Retinal pigment epithelial cell (primary cell): Measurements from ENCODE around the gene SLC25A13.
A peak's percentile ranks its signal among the peaks of the same experiment; 100 is the strongest.

Experiments
- DNase-seq: peaks from one replicate; pipeline ENCODE4 v3.0.0-alpha.2; 2010; ENCODE audit warnings: low read depth
- H3K4me3 ChIP-seq: 2 replicates; pipeline ENCODE4 v1.5.1; 2011; ENCODE audit warnings: mild to moderate bottlenecking, low read length, control low read depth, moderate library complexity
- TF ChIP-seq, protein P1 (sequence below): conservative IDR thresholded peaks from 2 replicates; pipeline ENCODE4 v1.5.1; 2011; ENCODE audit warnings: low read depth, low read length, control low read depth, inconsistent platforms

Gene SLC25A13

DNA sequence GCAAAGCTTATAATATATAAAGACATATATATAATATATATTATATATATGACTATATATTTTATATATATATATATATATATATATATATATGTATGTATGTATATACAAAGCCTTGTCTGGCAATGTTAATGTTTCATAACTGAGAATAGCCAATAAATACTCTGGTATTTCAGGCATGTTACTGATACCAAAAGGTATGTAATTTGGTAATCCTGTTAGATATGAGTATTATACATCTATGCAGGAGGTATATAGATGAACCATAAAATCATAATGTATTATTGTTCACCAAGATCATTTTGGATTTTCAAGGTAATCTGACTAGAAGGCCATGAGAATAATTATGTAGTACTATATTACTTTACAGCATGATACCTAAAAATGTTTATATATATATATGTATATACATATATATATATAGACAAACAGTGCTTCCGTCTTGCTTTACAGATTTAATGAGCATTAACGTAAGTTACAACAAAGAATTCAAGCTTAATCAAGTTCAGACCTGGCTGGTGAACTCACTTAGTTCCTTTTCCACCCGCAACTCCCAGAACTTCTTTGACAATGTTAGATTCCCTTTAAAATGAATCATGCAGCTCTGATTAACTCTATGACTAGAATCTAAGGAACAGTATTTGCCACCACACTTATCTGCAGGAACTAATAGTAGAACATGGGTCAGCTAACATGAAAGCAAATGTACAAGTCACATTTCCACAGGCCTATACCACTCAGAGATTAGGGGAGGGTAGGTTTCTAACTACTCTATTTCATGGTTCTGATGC lies 82.7 kb downstream of the SLC25A13 start:
- H3K4me3 ChIP-seq, result no peak overlapping the region
- no peak for DNase-seq
- TF ChIP-seq, protein P1, sequence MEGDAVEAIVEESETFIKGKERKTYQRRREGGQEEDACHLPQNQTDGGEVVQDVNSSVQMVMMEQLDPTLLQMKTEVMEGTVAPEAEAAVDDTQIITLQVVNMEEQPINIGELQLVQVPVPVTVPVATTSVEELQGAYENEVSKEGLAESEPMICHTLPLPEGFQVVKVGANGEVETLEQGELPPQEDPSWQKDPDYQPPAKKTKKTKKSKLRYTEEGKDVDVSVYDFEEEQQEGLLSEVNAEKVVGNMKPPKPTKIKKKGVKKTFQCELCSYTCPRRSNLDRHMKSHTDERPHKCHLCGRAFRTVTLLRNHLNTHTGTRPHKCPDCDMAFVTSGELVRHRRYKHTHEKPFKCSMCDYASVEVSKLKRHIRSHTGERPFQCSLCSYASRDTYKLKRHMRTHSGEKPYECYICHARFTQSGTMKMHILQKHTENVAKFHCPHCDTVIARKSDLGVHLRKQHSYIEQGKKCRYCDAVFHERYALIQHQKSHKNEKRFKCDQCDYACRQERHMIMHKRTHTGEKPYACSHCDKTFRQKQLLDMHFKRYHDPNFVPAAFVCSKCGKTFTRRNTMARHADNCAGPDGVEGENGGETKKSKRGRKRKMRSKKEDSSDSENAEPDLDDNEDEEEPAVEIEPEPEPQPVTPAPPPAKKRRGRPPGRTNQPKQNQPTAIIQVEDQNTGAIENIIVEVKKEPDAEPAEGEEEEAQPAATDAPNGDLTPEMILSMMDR, result no peak

DNA sequence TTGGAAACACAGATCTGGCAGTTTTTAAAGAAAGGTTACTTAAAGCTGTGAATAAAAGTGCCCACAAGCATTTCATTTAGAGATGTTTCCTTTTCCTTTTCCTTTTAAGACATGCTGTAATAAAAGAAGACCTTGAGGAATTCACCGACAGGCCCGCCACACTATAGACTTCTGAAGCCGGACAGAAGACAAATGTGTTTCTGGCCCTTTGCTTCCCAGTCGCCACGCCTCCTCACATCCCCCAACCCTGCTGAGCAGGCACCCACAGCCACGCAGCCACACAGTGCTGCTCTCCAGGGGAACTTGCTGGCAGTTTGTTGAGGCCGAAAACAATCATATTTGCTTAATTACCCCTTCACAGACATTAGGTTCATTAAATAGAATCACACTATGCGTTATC lies 83.4 kb downstream of the SLC25A13 start:
- DNase-seq, result no peak
- H3K4me3 ChIP-seq, result no peak overlapping the region
- TF ChIP-seq, protein P1, result no peak

- DNase-seq, result no peak
Measured at GRCh38 chr7:96237040-96237439, 84.9 kb downstream of the SLC25A13 start.

DNA sequence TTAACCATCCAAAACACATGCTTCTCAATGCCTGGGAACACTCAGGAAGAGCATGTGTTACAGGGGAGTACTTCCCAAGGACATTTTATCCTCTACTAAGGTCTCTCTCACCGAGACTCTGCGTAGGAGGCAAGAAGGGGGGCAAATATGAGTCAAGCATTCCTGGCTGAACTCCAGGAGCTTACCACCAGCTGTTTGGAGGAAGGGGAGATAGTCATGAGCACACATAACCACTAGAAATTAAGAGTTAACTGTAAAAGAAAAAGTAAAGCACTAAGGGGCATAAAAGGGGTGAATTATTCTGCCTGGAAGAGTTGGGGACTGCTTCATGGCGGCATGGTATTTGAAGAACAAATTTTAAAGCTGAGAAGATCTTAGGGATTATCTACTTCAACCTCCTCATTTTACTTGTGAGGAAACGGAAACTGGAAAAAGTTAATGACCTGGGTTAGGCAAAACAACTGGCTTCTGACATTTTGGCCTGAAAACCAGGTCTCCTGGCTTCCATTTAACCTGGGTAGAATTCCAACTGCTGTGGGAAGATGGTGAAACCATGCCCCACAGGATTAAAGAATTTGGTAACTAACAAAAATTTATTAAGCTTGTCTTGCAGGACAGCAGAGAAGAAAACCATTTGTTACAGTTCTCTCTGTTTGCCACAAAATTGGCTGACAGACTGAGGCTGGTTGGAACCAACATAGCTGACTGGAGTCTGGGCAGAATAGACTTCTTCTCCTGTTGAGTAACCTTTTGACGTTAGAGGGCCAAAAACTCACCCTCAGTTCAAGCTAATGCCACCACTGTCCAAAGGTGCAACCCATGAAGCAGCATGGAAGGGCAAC lies 85.5 kb downstream of the SLC25A13 start:
- TF ChIP-seq, protein P1, result no peak
- no peak overlapping the region for H3K4me3 ChIP-seq
- DNase-seq, result peak; percentile 90

More at GRCh38 chr7:96237040-96237439, 84.9 kb downstream of the SLC25A13 start:
- H3K4me3 ChIP-seq, result no peak overlapping the region
- TF ChIP-seq, protein P1, result no peak

DNA sequence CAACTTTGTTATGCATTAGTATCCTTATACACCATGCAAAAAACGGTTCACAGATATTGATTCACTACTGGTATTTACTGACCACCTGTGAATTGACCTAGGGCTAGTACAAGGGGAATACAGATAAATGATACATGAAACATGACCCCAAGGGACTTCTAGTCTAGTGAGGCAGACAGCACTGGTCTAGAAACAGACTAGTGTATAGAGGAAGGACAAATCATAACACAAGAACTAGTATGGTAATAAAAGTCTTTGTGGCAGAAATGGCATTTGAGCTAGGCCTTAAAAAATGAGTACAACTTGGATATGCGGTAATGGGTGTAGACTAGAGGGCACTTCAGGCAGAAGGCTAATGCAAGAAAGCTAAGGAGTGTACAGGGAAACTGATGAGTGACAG lies 86.6 kb downstream of the SLC25A13 start:
- no peak overlapping the region for H3K4me3 ChIP-seq
- DNase-seq, result no peak
- TF ChIP-seq, protein P1, result no peak

DNA sequence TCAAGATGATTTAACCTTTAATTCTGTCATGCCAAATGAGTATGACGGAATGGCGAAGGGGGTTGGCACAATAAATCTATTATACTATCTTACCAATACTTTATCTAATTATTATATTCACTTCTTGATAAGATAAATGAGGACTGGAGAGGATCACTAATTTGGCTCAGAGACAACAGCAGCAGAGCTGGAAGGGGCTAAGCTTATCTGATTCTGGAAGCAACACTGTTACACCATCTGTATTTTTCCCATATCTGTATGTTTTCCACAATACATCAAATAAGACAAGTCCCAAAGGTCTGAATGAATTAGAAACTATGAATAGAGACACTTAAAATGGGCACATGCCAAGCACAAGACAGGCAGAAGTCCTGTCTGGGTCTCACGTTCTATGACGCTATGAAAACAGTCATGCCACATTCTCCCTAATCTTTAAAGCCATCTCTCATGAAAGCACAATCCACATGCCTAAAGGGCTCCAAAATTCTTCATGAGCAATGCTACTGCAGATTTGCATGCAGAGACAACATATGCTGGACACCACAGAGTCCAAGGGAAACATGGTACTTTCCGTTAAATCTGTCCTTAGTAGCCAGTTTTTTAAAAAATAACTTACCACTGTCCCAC lies 88.3 kb downstream of the SLC25A13 start:
- TF ChIP-seq, protein P1, result no peak
- DNase-seq, result no peak
- no peak overlapping the region for H3K4me3 ChIP-seq
